PC-9 (cell line): Measurements from ENCODE around the gene RPS6KA4. TPM values are rescaled to one million over a fixed set of nuclear protein-coding genes. Genes with fewer than 3 reads are reported as not detected.
A peak's percentile ranks its signal among the peaks of the same experiment; 100 is the strongest.

Experiments
- BruUV-seq: library from RNA; stranded (reverse); fragments of 400-500 nt; replicated peaks from 2 replicates; lab custom pipeline; 2021; lab: Mats Ljungman, UMichigan
- CTCF ChIA-PET: fragments of 300-600 bp; sonication (Branson Sonifier 250); formaldehyde crosslinking; loops from one replicate; lab custom pipeline; 2022; ENCODE audit warnings: antibody characterized with exemption; lab: Charles Lee
- POLR2A ChIA-PET: fragments of 300-600 bp; sonication (Branson Sonifier 250); formaldehyde crosslinking; loops from one replicate; lab custom pipeline; 2022; ENCODE audit warnings: antibody characterized with exemption; ENCODE audit not compliant: unreplicated experiment; lab: Charles Lee
- DNase-seq, 2 experiments: peaks; one replicate each; pipeline versions ENCODE4 v3.0.0 to v3.0.0-alpha.2; 2015 to 2022; ENCODE audit warnings: mixed read lengths in 1 of 2
- H2AFZ ChIP-seq: fragments of 200-600 bp; sonication (generic); 2 replicates; pipeline ENCODE4 v1.8.1; 2017; ENCODE audit warnings: antibody characterized with exemption
- H3F3A ChIP-seq: fragments of 200-600 bp; sonication (generic); 2 replicates; pipeline ENCODE4 v1.8.1; 2017; ENCODE audit warnings: antibody characterized with exemption, mild to moderate bottlenecking, low read depth; ENCODE audit not compliant: insufficient read depth
- H3K27ac ChIP-seq: fragments of 200-600 bp; sonication (generic); 2 replicates; pipeline ENCODE4 v1.6.1; 2016; ENCODE audit warnings: mixed run types
- H3K27me3 ChIP-seq: fragments of 200-600 bp; sonication (generic); 2 replicates; pipeline ENCODE4 v1.6.1; 2016; ENCODE audit warnings: low read depth, mixed run types; ENCODE audit not compliant: insufficient read depth
- H3K36me3 ChIP-seq: fragments of 200-600 bp; sonication (generic); 2 replicates; pipeline ENCODE4 v1.6.1; 2016; ENCODE audit warnings: low read depth, mixed run types
- H3K4me1 ChIP-seq: fragments of 200-600 bp; sonication (generic); replicated peaks from 2 replicates; pipeline ENCODE4 v1.6.1; 2016; ENCODE audit warnings: mixed run types; ENCODE audit not compliant: insufficient read depth
- H3K4me2 ChIP-seq: fragments of 200-600 bp; sonication (generic); 2 replicates; pipeline ENCODE4 v1.6.1; 2017; ENCODE audit warnings: mixed run types
- H3K4me3 ChIP-seq: fragments of 200-600 bp; sonication (generic); 2 replicates; pipeline ENCODE4 v1.6.1; 2016; ENCODE audit warnings: mixed run types
- H3K79me2 ChIP-seq: fragments of 200-600 bp; sonication (generic); 2 replicates; pipeline ENCODE4 v1.6.1; 2017; ENCODE audit warnings: low read depth, mixed run types
- H3K9me2 ChIP-seq: fragments of 200-600 bp; sonication (generic); 2 replicates; pipeline ENCODE4 v1.8.1; 2017; ENCODE audit warnings: mild to moderate bottlenecking; ENCODE audit not compliant: insufficient read depth
- H3K9me3 ChIP-seq: fragments of 200-600 bp; sonication (generic); 2 replicates; pipeline ENCODE4 v1.8.1; 2016; ENCODE audit warnings: low read depth; ENCODE audit not compliant: insufficient read depth
- H4K20me1 ChIP-seq: fragments of 200-600 bp; sonication (generic); 2 replicates; pipeline ENCODE4 v1.8.1; 2017; ENCODE audit not compliant: insufficient read depth
- CTCF ChIP-seq: fragments of 200-600 bp; sonication (generic); conservative IDR thresholded peaks from 2 replicates; pipeline ENCODE4 v1.6.1; 2017; ENCODE audit warnings: mixed run types, antibody characterized with exemption, mild to moderate bottlenecking, moderate library complexity
- EZH2 ChIP-seq: fragments of 200-600 bp; sonication (generic); IDR thresholded peaks from 2 replicates; pipeline ENCODE4 v1.8.0; 2017; ENCODE audit warnings: antibody characterized with exemption, low read depth
- intact Hi-C: fragments of 100-400 bp; cut with micrococcal nuclease; formaldehyde crosslinking; loops from one replicate; pipeline ENCODE4 v1.10.0; 2022; ENCODE audit not compliant: unreplicated experiment
- total RNA-seq: library from RNA; stranded (reverse); gene quantifications from 2 replicates; pipeline ENCODE4 v1.2.3, GENCODE V29; 2021

RPS6KA4 gene
- total RNA-seq, 1 experiment from 2014 or later, result 64.3 TPM

- TF ChIP-seq EZH2, result no peak
- no peak for TF ChIP-seq CTCF
- peak overlapping the region; percentile 83 for H3K27ac ChIP-seq
- peaks cover 43% of the 10 kb centered on the region for H3K4me1 ChIP-seq
- CTCF ChIA-PET, result interaction anchor here (0.6 to 2.7 kb wide), 8 partner anchors 13 to 146 kb away, joined by 3 to 55 read pairs (median 10); partner anchors contain the start of genes ESRRA, PRDX5 and TRMT112
- no peaks in the 10 kb centered on the region for H3K9me3 ChIP-seq
- BruUV-seq, result no TSS peak
- intact Hi-C loops, result no loop called here
- no peaks in the 10 kb centered on the region for H3K79me2 ChIP-seq
- H3K4me3 ChIP-seq, result no peak overlapping the region
- DNase-seq, result no peak
- no peak overlapping the region for H2AFZ ChIP-seq
- no peaks in the 10 kb centered on the region for H3K9me2 ChIP-seq
- no peaks in the 10 kb centered on the region for H4K20me1 ChIP-seq
- no peaks in the 10 kb centered on the region for H3K36me3 ChIP-seq
- POLR2A ChIA-PET, result interaction anchor here (1.1 kb wide), 1 partner anchor 10 kb away, joined by 5 read pairs; no protein-coding TSS in a partner anchor
- H3K4me2 ChIP-seq, result peak overlapping the region; percentile 71
- H3F3A ChIP-seq, result peaks cover 51% of the 10 kb centered on the region
- H3K27me3 ChIP-seq, result no peaks in the 10 kb centered on the region
Observed at GRCh38 chr11:64330888-64331287, 28.1 kb upstream of the RPS6KA4 start.

- TF ChIP-seq CTCF, result peak; percentile 88
- TF ChIP-seq EZH2, result no peak
- DNase-seq, result peak; percentile 97 to 99
- no peaks in the 10 kb centered on the region for H3K27me3 ChIP-seq
- no peaks in the 10 kb centered on the region for H4K20me1 ChIP-seq
- peak overlapping the region; percentile 83 for H3K27ac ChIP-seq
- intact Hi-C loops, result loop anchor here (1.0 kb wide), 3 partner anchors 10 to 25 kb away; partner anchors contain the start of gene TRMT112
- no peaks in the 10 kb centered on the region for H3K9me2 ChIP-seq
- H3K4me1 ChIP-seq, result peaks cover 51% of the 10 kb centered on the region
- no peaks in the 10 kb centered on the region for H3K79me2 ChIP-seq
- BruUV-seq, result no TSS peak
- H3K9me3 ChIP-seq, result no peaks in the 10 kb centered on the region
- H3K36me3 ChIP-seq, result no peaks in the 10 kb centered on the region
- peak overlapping the region; percentile 71 for H3K4me2 ChIP-seq
- POLR2A ChIA-PET, result interaction anchor here (0.6 to 1.4 kb wide), 6 partner anchors 10 to 127 kb away, joined by 3 to 23 read pairs (median 6); partner anchors contain the start of genes PRDX5 and TRMT112
- H3K4me3 ChIP-seq, result no peak overlapping the region; the same call in 1 of the 2 replicates
- CTCF ChIA-PET, result interaction anchor here (0.6 to 2.7 kb wide), 16 partner anchors 10 to 147 kb away, joined by 3 to 55 read pairs (median 4); partner anchors contain the start of genes ESRRA, PRDX5 and TRMT112
- H2AFZ ChIP-seq, result peak overlapping the region; percentile 56; the same call in 1 of the 2 replicates
- H3F3A ChIP-seq, result peaks cover 56% of the 10 kb centered on the region
Observed at GRCh38 chr11:64331569-64332371, 27.2 kb upstream of the RPS6KA4 start.

- POLR2A ChIA-PET, result no interaction called here
- no peak for DNase-seq
- peaks cover 51% of the 10 kb centered on the region for H3K4me1 ChIP-seq
Observed at GRCh38 chr11:64333556-64333955, 25.4 kb upstream of the RPS6KA4 start.

More at GRCh38 chr11:64333556-64333955, 25.4 kb upstream of the RPS6KA4 start:
- Histone ChIP-seq H3F3A (peaks cover 55% of the 10 kb centered on the region), H3K9me3 (no peaks in the 10 kb centered on the region), H4K20me1 (no peaks in the 10 kb centered on the region), H3K4me3 (no peak overlapping the region), H3K9me2 (no peaks in the 10 kb centered on the region), H3K79me2 (no peaks in the 10 kb centered on the region), H3K27ac (no peak overlapping the region), H3K4me2 (no peak overlapping the region), H3K27me3 (no peaks in the 10 kb centered on the region), H3K36me3 (no peaks in the 10 kb centered on the region), H2AFZ (no peak overlapping the region)
- TF ChIP-seq CTCF (no peak), EZH2 (no peak)
- intact Hi-C loops, result no loop called here
- no TSS peak for BruUV-seq
- CTCF ChIA-PET, result interaction anchor here (0.7 to 2.7 kb wide), 2 partner anchors 16 to 72 kb away, joined by 15 to 55 read pairs; partner anchors contain the start of genes PRDX5 and TRMT112
